Fibroblast of villous mesenchyme (primary cell): ENCODE measurements around the gene UGT2B7. TPM values are rescaled to one million over a fixed set of nuclear protein-coding genes. Genes with fewer than 3 reads are reported as not detected.

Experiments
- DNase-seq: peaks from one replicate; pipeline ENCODE4 v3.0.0-alpha.2; 2010; ENCODE audit warnings: low read depth
- H3K4me3 ChIP-seq: 2 replicates; pipeline ENCODE4 v1.5.1; 2011; ENCODE audit warnings: low read depth, mild to moderate bottlenecking, low read length
- CTCF ChIP-seq: IDR thresholded peaks from 2 replicates; pipeline ENCODE4 v1.5.1; 2012; ENCODE audit warnings: low read depth, mild to moderate bottlenecking, low read length; ENCODE audit not compliant: insufficient read depth
- total RNA-seq: library from RNA; depleted of rRNA; stranded (reverse); fragments of >200 nt; gene quantifications from 2 replicates; pipeline ENCODE4 v1.2.3, GENCODE V29; 2012

Gene UGT2B7
- total RNA-seq, 1 donor, result not detected

GRCh38 chr4:69069085-69069484 lies 27.2 kb upstream of the UGT2B7 start:
- no peak for DNase-seq
- no peak overlapping the region for H3K4me3 ChIP-seq
- no peak for TF ChIP-seq CTCF

- no peak for DNase-seq
- no peak overlapping the region for H3K4me3 ChIP-seq
- TF ChIP-seq CTCF, result no peak
These were observed 25.7 kb upstream of the UGT2B7 start for GRCh38 chr4:69070590-69070989.

- DNase-seq, result no peak
- TF ChIP-seq CTCF, result no peak
- H3K4me3 ChIP-seq, result no peak overlapping the region
These were observed 25.0 kb upstream of the UGT2B7 start for GRCh38 chr4:69071286-69071685.

GRCh38 chr4:69073375-69073774 lies 22.9 kb upstream of the UGT2B7 start:
- no peak overlapping the region for H3K4me3 ChIP-seq
- TF ChIP-seq CTCF, result no peak

GRCh38 chr4:69075061-69075792 lies 21.0 kb upstream of the UGT2B7 start:
- H3K4me3 ChIP-seq, result no peak overlapping the region
- no peak for TF ChIP-seq CTCF
- peak; percentile 23 for DNase-seq

More at GRCh38 chr4:69073375-69073774, 22.9 kb upstream of the UGT2B7 start:
- DNase-seq, result no peak

- DNase-seq, result no peak
- H3K4me3 ChIP-seq, result no peak overlapping the region
- TF ChIP-seq CTCF, result no peak
These were observed 17.4 kb upstream of the UGT2B7 start for GRCh38 chr4:69078852-69079251.

GRCh38 chr4:69088473-69088872 lies 7.8 kb upstream of the UGT2B7 start:
- no peak for TF ChIP-seq CTCF
- H3K4me3 ChIP-seq, result no peak overlapping the region
- no peak for DNase-seq
